T-cell (primary cell): ENCODE results near the gene KCTD3. TPM values are rescaled to one million over a fixed set of nuclear protein-coding genes. Genes with fewer than 3 reads are reported as not detected.

Experiments
- ATAC-seq, 4 experiments: fragments of 200-7000 bp in 3 of 4; fragments of 150-1000 bp in 1 of 4; cut with Tn5 transposase; replicated peaks in 1 of 4; 1 replicate in 3 of 4; 2 replicates in 1 of 4; pipeline ENCODE4 v1.10.0; 2021; ENCODE audit warnings: moderate library complexity in 3 of 4, mild to moderate bottlenecking in 2 of 4, moderate number of reproducible peaks in 1 of 4
- CTCF ChIA-PET, 2 donors: fragments of 300-600 bp; sonication (Branson Sonifier 250); formaldehyde crosslinking; loops; one replicate each; lab custom pipeline; 2022; ENCODE audit warnings: antibody characterized with exemption in 2 of 2; lab: Charles Lee
- POLR2A ChIA-PET, 2 donors: fragments of 300-600 bp; sonication (Branson Sonifier 250); formaldehyde crosslinking; loops; one replicate each; lab custom pipeline; 2022; ENCODE audit warnings: antibody characterized with exemption in 2 of 2; lab: Charles Lee
- DNase-seq, 35 experiments: peaks; one replicate each; pipeline versions ENCODE4 v3.0.0 to v3.0.0-alpha.2; 2013 to 2023
- H3K27ac ChIP-seq: one replicate; pipeline ENCODE4 v1.5.1; 2013; ENCODE audit warnings: low read length
- H3K27me3 ChIP-seq, 2 experiments: replicated peaks in 1 of 2; 1 replicate in 1 of 2; 2 replicates in 1 of 2; pipeline versions ENCODE4 v1.6.1 to v1.7.0; 2013; ENCODE audit warnings: low read length in 1 of 2, mixed read lengths in 1 of 2; ENCODE audit not compliant: control insufficient read depth in 2 of 2, insufficient read depth in 2 of 2; ENCODE audit errors: extremely low read depth in 1 of 2
- H3K36me3 ChIP-seq, 2 donors: 1 replicate in 1 of 2; 2 replicates in 1 of 2; pipeline versions ENCODE4 v1.6.1 to v1.7.0; 2013; ENCODE audit warnings: low read length in 1 of 2; ENCODE audit not compliant: control insufficient read depth in 2 of 2, insufficient read depth in 1 of 2; ENCODE audit errors: extremely low read depth in 1 of 2
- H3K4me1 ChIP-seq, 2 experiments: 1 replicate in 1 of 2; 2 replicates in 1 of 2; pipeline versions ENCODE4 v1.6.1 to v1.7.0; 2013; ENCODE audit warnings: low read length in 2 of 2, mixed read lengths in 1 of 2; ENCODE audit not compliant: insufficient read depth in 2 of 2, control insufficient read depth in 1 of 2; ENCODE audit errors: extremely low read depth in 1 of 2
- H3K4me3 ChIP-seq, 2 donors: 1 replicate in 1 of 2; 2 replicates in 1 of 2; pipeline versions ENCODE4 v1.5.1 to v1.7.0; 2013; ENCODE audit warnings: mild to moderate bottlenecking in 2 of 2, low read length in 1 of 2, moderate library complexity in 1 of 2; ENCODE audit not compliant: control insufficient read depth in 1 of 2; ENCODE audit errors: extremely low read depth in 1 of 2
- H3K9me3 ChIP-seq: 2 replicates; pipeline ENCODE4 v1.7.0; 2013
- H3K27ac Mint-ChIP-seq, 2 donors: one replicate each; pipeline ENCODE4 v1.8.0; 2020 to 2021; ENCODE audit warnings: mild to moderate bottlenecking in 2 of 2, mixed read lengths in 2 of 2
- H3K27me3 Mint-ChIP-seq, 2 donors: one replicate each; pipeline ENCODE4 v1.8.0; 2021 to 2022; ENCODE audit warnings: mixed read lengths in 2 of 2
- H3K36me3 Mint-ChIP-seq: one replicate; pipeline ENCODE4 v1.8.0; 2021; ENCODE audit warnings: mixed read lengths
- H3K4me1 Mint-ChIP-seq, 3 donors: one replicate each; pipeline ENCODE4 v1.8.0; 2020 to 2022; ENCODE audit warnings: mixed read lengths in 3 of 3, mild to moderate bottlenecking in 1 of 3
- H3K4me3 Mint-ChIP-seq, 3 donors: one replicate each; pipeline ENCODE4 v1.8.0; 2020 to 2022; ENCODE audit warnings: mild to moderate bottlenecking in 3 of 3, mixed read lengths in 3 of 3, moderate library complexity in 3 of 3
- H3K9me3 Mint-ChIP-seq, 3 donors: one replicate each; pipeline ENCODE4 v1.8.0; 2020 to 2022; ENCODE audit warnings: mixed read lengths in 3 of 3
- WGBS: methylation state at CpG from one replicate; pipeline ENCODE4 v1.1.5; 2013; ENCODE audit warnings: missing lambda C conversion rate; ENCODE audit not compliant: insufficient coverage; 5-methylcytosine and 5-hydroxymethylcytosine counted together
- total RNA-seq, 35 experiments: library from RNA in 6 of 35; stranded (reverse) in 6 of 35; fragments of 120-200 nt in 1 of 35; gene quantifications; one replicate each; pipeline versions ENCODE4 v1.2.1 to v1.2.4 and lab custom pipeline; 2013 to 2026

KCTD3 gene
- total RNA-seq, 5 donors from 2014 or later (not counting 1 experiment from before 2014, with no cell fraction given): 1.9 to 4.2 (median 3.6) TPM

GRCh38 chr1:215645182-215645581, 78.1 kb downstream of the KCTD3 start:
- CTCF ChIA-PET: no interaction called here
- no peaks in the 10 kb centered on the region for H3K27me3 ChIP-seq
- Mint-ChIP-seq H3K4me3 (no peak overlapping the region), H3K27ac (no peak overlapping the region), H3K9me3 (no peaks in the 10 kb centered on the region), H3K36me3 (no peaks in the 10 kb centered on the region), H3K4me1 (no peaks in the 10 kb centered on the region), H3K27me3 (peaks cover 0 to 8% of the 10 kb centered on the region in 2 donors)
- no peak overlapping the region for H3K27ac ChIP-seq
- no peak for DNase-seq
- POLR2A ChIA-PET: no interaction called here
- H3K36me3 ChIP-seq: no peaks in the 10 kb centered on the region
- 96% methylated on average over 3 of the region's 4 CpGs for WGBS
- no peaks in the 10 kb centered on the region for H3K4me1 ChIP-seq
- no peak overlapping the region for H3K4me3 ChIP-seq
- ATAC-seq: no peak
- no peaks in the 10 kb centered on the region for H3K9me3 ChIP-seq

GRCh38 chr1:215645861-215646260, 78.8 kb downstream of the KCTD3 start:
- Mint-ChIP-seq H3K27me3 (peaks cover 0 to 8% of the 10 kb centered on the region in 2 donors), H3K9me3 (no peaks in the 10 kb centered on the region), H3K4me3 (no peak overlapping the region), H3K27ac (no peak overlapping the region), H3K36me3 (no peaks in the 10 kb centered on the region), H3K4me1 (no peaks in the 10 kb centered on the region)
- H3K9me3 ChIP-seq: no peaks in the 10 kb centered on the region
- ChIA-PET POLR2A (no interaction called here), CTCF (no interaction called here)
- DNase-seq (no peak), ATAC-seq (no peak)
- H3K36me3 ChIP-seq: no peaks in the 10 kb centered on the region
- no peaks in the 10 kb centered on the region for H3K4me1 ChIP-seq
- WGBS: no CpG with 5 or more reads among the region's 2 CpGs
- H3K27ac ChIP-seq: no peak overlapping the region
- H3K27me3 ChIP-seq: no peaks in the 10 kb centered on the region
- H3K4me3 ChIP-seq: no peak overlapping the region

- no peaks in the 10 kb centered on the region for H3K9me3 ChIP-seq
- DNase-seq (no peak), ATAC-seq (no peak)
- H3K9me3 Mint-ChIP-seq: no peaks in the 10 kb centered on the region
- no peaks in the 10 kb centered on the region for H3K36me3 ChIP-seq
- H3K27me3 ChIP-seq: no peaks in the 10 kb centered on the region
- no peak overlapping the region for H3K27ac ChIP-seq
- H3K27ac Mint-ChIP-seq: no peak overlapping the region
- H3K4me1 Mint-ChIP-seq: no peaks in the 10 kb centered on the region
- H3K36me3 Mint-ChIP-seq: no peaks in the 10 kb centered on the region
- no CpG with 5 or more reads among the region's 3 CpGs for WGBS
- peaks cover 0 to 8% of the 10 kb centered on the region in 2 donors for H3K27me3 Mint-ChIP-seq
- CTCF ChIA-PET: no interaction called here
- no peaks in the 10 kb centered on the region for H3K4me1 ChIP-seq
- H3K4me3 ChIP-seq: no peak overlapping the region
- H3K4me3 Mint-ChIP-seq: no peak overlapping the region
- POLR2A ChIA-PET: no interaction called here
These were observed 80.6 kb downstream of the KCTD3 start for GRCh38 chr1:215647738-215648137.

DNA sequence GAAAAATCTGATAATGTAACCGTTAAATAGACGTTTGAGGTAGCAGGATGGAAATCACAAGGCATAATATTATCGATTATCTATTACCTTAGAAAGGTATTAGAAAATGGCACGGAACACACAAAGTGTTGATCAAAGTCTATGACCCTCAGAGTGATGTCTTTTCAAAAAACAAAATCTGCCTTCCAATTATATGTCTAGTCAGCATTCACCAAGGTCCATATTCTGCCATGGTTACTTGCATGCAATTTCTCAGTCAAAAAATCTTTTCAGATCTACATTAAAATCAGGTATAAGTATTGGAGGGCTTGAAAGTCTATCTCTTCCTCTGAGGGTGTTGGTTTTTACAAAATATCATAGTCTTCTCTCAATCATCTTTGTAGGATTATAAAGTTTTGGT, 81.9 kb downstream of the KCTD3 start:
- no CpG with 5 or more reads among the region's 4 CpGs for WGBS
- Mint-ChIP-seq H3K27me3 (peaks cover 0 to 8% of the 10 kb centered on the region in 2 donors), H3K4me3 (no peak overlapping the region), H3K36me3 (no peaks in the 10 kb centered on the region), H3K4me1 (no peaks in the 10 kb centered on the region), H3K27ac (no peak overlapping the region), H3K9me3 (no peaks in the 10 kb centered on the region)
- Histone ChIP-seq H3K4me3 (no peak overlapping the region), H3K27ac (no peak overlapping the region), H3K27me3 (no peaks in the 10 kb centered on the region), H3K36me3 (no peaks in the 10 kb centered on the region), H3K9me3 (no peaks in the 10 kb centered on the region), H3K4me1 (no peaks in the 10 kb centered on the region)
- ChIA-PET POLR2A (no interaction called here), CTCF (no interaction called here)
- ATAC-seq (no peak), DNase-seq (no peak)

GRCh38 chr1:215650446-215651149, 83.5 kb downstream of the KCTD3 start:
- Histone ChIP-seq H3K4me1 (no peaks in the 10 kb centered on the region), H3K27me3 (no peaks in the 10 kb centered on the region), H3K27ac (no peak overlapping the region), H3K9me3 (no peaks in the 10 kb centered on the region), H3K36me3 (no peaks in the 10 kb centered on the region), H3K4me3 (no peak overlapping the region)
- Mint-ChIP-seq H3K27me3 (peaks cover 0 to 8% of the 10 kb centered on the region in 2 donors), H3K9me3 (no peaks in the 10 kb centered on the region), H3K4me3 (no peak overlapping the region), H3K4me1 (no peaks in the 10 kb centered on the region), H3K36me3 (no peaks in the 10 kb centered on the region), H3K27ac (no peak overlapping the region)
- WGBS: 60% methylated on average over 5 of the region's 9 CpGs
- ChIA-PET POLR2A (interaction anchor here in 1 of 2 donors (0.7 kb wide), 1 partner anchor 375 kb away, joined by 3 read pairs; no protein-coding TSS in a partner anchor), CTCF (no interaction called here)
- DNase-seq (no peak), ATAC-seq (no peak)

- DNase-seq (no peak), ATAC-seq (no peak)
- Histone ChIP-seq H3K27me3 (no peaks in the 10 kb centered on the region), H3K4me3 (no peak overlapping the region), H3K4me1 (no peaks in the 10 kb centered on the region), H3K9me3 (no peaks in the 10 kb centered on the region), H3K27ac (no peak overlapping the region), H3K36me3 (no peaks in the 10 kb centered on the region)
- ChIA-PET CTCF (no interaction called here), POLR2A (no interaction called here)
- Mint-ChIP-seq H3K4me3 (no peak overlapping the region), H3K9me3 (no peaks in the 10 kb centered on the region), H3K27me3 (peaks cover 0 to 8% of the 10 kb centered on the region in 2 donors), H3K4me1 (no peaks in the 10 kb centered on the region), H3K36me3 (no peaks in the 10 kb centered on the region), H3K27ac (no peak overlapping the region)
- 40% methylated on average over 1 of the region's 3 CpGs for WGBS
These were observed 84.8 kb downstream of the KCTD3 start for GRCh38 chr1:215651867-215652266.
